GM21390 (cell line): Measurements from ENCODE around the gene MYRF.

Source experiments
- ATAC-seq: cut with Tn5 transposase; IDR thresholded peaks from one replicate; pipeline ENCODE4 v1.9.1; 2021; ENCODE audit not compliant: unreplicated experiment

Gene MYRF

GRCh38 chr11:61718621-61719302 lies 33.7 kb upstream of the MYRF start:
- ATAC-seq, result no peak

- no peak for ATAC-seq
Observed at GRCh38 chr11:61719978-61720377, 32.5 kb upstream of the MYRF start.

GRCh38 chr11:61720597-61720996 lies 31.8 kb upstream of the MYRF start:
- no peak for ATAC-seq

- ATAC-seq, result no peak
Observed at GRCh38 chr11:61724437-61724836, 28.0 kb upstream of the MYRF start.

- no peak for ATAC-seq
Observed at GRCh38 chr11:61725781-61726231, 26.6 kb upstream of the MYRF start.

GRCh38 chr11:61726775-61727174 lies 25.7 kb upstream of the MYRF start:
- ATAC-seq, result no peak

GRCh38 chr11:61727401-61727811 lies 25.0 kb upstream of the MYRF start:
- ATAC-seq, result no peak

- ATAC-seq, result no peak
Observed at GRCh38 chr11:61728066-61728939, 24.1 kb upstream of the MYRF start.

- ATAC-seq, result no peak
Observed at GRCh38 chr11:61728940-61729219, 23.6 kb upstream of the MYRF start.

GRCh38 chr11:61730240-61730994 lies 22.0 kb upstream of the MYRF start:
- ATAC-seq, result no peak

- ATAC-seq, result no peak
Observed at GRCh38 chr11:61731211-61731951, 21.1 kb upstream of the MYRF start.

- ATAC-seq, result no peak
Observed at GRCh38 chr11:61731952-61732675, 20.3 kb upstream of the MYRF start.

- ATAC-seq, result no peak
Observed at GRCh38 chr11:61732705-61733104, 19.7 kb upstream of the MYRF start.

GRCh38 chr11:61733120-61733978 lies 19.1 kb upstream of the MYRF start:
- ATAC-seq, result peak; percentile 78

- no peak for ATAC-seq
Observed at GRCh38 chr11:61734767-61735166, 17.7 kb upstream of the MYRF start.

- ATAC-seq, result no peak
Observed at GRCh38 chr11:61735391-61735790, 17.0 kb upstream of the MYRF start.

GRCh38 chr11:61736310-61736709 lies 16.1 kb upstream of the MYRF start:
- ATAC-seq, result no peak

GRCh38 chr11:61737131-61737530 lies 15.3 kb upstream of the MYRF start:
- no peak for ATAC-seq

GRCh38 chr11:61737636-61738386 lies 14.6 kb upstream of the MYRF start:
- ATAC-seq, result no peak
